Caco-2 (cell line): ENCODE data around the gene PICK1. TPM values are rescaled to one million over a fixed set of nuclear protein-coding genes. Genes with fewer than 3 reads are reported as not detected.

Source experiments
- BruUV-seq: library from RNA; stranded (reverse); fragments of 400-500 nt; replicated peaks from 2 replicates; lab custom pipeline; 2021; lab: Mats Ljungman, UMichigan
- CTCF ChIA-PET: fragments of 300-600 bp; sonication (Branson Sonifier 250); formaldehyde crosslinking; loops from one replicate; lab custom pipeline; 2022; ENCODE audit warnings: antibody characterized with exemption; lab: Charles Lee
- POLR2A ChIA-PET: fragments of 300-600 bp; sonication (Branson Sonifier 250); formaldehyde crosslinking; loops from one replicate; lab custom pipeline; 2022; ENCODE audit warnings: antibody characterized with exemption; lab: Charles Lee
- DNase-seq, 2 experiments: peaks; one replicate each; pipeline versions ENCODE4 v3.0.0 to v3.0.0-alpha.2; 2020 to 2022
- H3K27me3 ChIP-seq: replicated peaks from 2 replicates; pipeline ENCODE4 v1.6.0; 2011; ENCODE audit warnings: low read length; ENCODE audit not compliant: control insufficient read depth, insufficient read depth
- H3K36me3 ChIP-seq: 2 replicates; pipeline ENCODE4 v1.5.1; 2011; ENCODE audit warnings: low read length; ENCODE audit not compliant: control insufficient read depth, insufficient read depth
- H3K4me1 ChIP-seq: fragments of 250-450 bp; sonication (Bioruptor Pico); 2 replicates; pipeline ENCODE4 v1.5.1; 2020; ENCODE audit warnings: mild to moderate bottlenecking
- H3K4me3 ChIP-seq: 2 replicates; pipeline ENCODE4 v1.5.1; 2011; ENCODE audit warnings: low read depth, mild to moderate bottlenecking, control low read depth, low read length
- H3K9me3 ChIP-seq: fragments of 250-450 bp; sonication (Bioruptor Pico); 2 replicates; pipeline ENCODE4 v1.5.1; 2020; ENCODE audit warnings: mild to moderate bottlenecking, moderate library complexity
- H3K27ac Mint-ChIP-seq: one replicate; pipeline ENCODE4 v1.8.0; 2022; ENCODE audit warnings: mixed read lengths; ENCODE audit not compliant: unreplicated experiment
- H3K27me3 Mint-ChIP-seq: one replicate; pipeline ENCODE4 v1.8.0; 2022; ENCODE audit warnings: mixed read lengths; ENCODE audit not compliant: insufficient read depth, unreplicated experiment
- H3K36me3 Mint-ChIP-seq: one replicate; pipeline ENCODE4 v1.8.0; 2022; ENCODE audit warnings: mild to moderate bottlenecking, mixed read lengths; ENCODE audit not compliant: insufficient read depth, unreplicated experiment
- H3K4me1 Mint-ChIP-seq: one replicate; pipeline ENCODE4 v1.8.0; 2022; ENCODE audit warnings: low read depth, mixed read lengths; ENCODE audit not compliant: unreplicated experiment
- H3K4me3 Mint-ChIP-seq: one replicate; pipeline ENCODE4 v1.8.0; 2022; ENCODE audit warnings: mild to moderate bottlenecking, moderate library complexity, mixed read lengths; ENCODE audit not compliant: unreplicated experiment
- H3K9me3 Mint-ChIP-seq: one replicate; pipeline ENCODE4 v1.8.0; 2022; ENCODE audit warnings: mixed read lengths; ENCODE audit not compliant: unreplicated experiment
- CTCF ChIP-seq, 2 experiments: fragments of 200-600 bp in 1 of 2; IDR thresholded peaks; 1 replicate in 1 of 2; 2 replicates in 1 of 2; pipeline versions ENCODE4 v1.5.1 to v1.8.0; 2011 to 2022; ENCODE audit warnings: antibody characterized with exemption in 1 of 2, control low read depth in 1 of 2, inconsistent platforms in 1 of 2, low read depth in 1 of 2, low read length in 1 of 2, mild to moderate bottlenecking in 1 of 2, moderate library complexity in 1 of 2; ENCODE audit not compliant: insufficient read depth in 1 of 2, severe bottlenecking in 1 of 2, unreplicated experiment in 1 of 2
- intact Hi-C: fragments of 100-400 bp; cut with micrococcal nuclease; formaldehyde crosslinking; loops from one replicate; pipeline ENCODE4 v1.10.0; 2022; ENCODE audit not compliant: unreplicated experiment
- total RNA-seq: library from RNA; stranded (reverse); gene quantifications from 2 replicates; pipeline ENCODE4 v1.2.3, GENCODE V29; 2022

The PICK1 gene
- total RNA-seq, 1 experiment from 2014 or later: 41.1 TPM

GRCh38 chr22:38104084-38104483 lies 46.9 kb downstream of the PICK1 start:
- DNase-seq: no peak
- Mint-ChIP-seq H3K27me3 (no peaks in the 10 kb centered on the region), H3K4me1 (peaks cover 9% of the 10 kb centered on the region), H3K4me3 (no peak overlapping the region), H3K36me3 (peaks cover 20% of the 10 kb centered on the region), H3K9me3 (no peaks in the 10 kb centered on the region), H3K27ac (no peak overlapping the region)
- Histone ChIP-seq H3K27me3 (no peaks in the 10 kb centered on the region), H3K36me3 (peaks cover 2% of the 10 kb centered on the region; the same call in 1 of the 2 replicates), H3K4me1 (peaks cover 16% of the 10 kb centered on the region), H3K4me3 (no peak overlapping the region), H3K9me3 (no peaks in the 10 kb centered on the region)
- peak; percentile 17 to 27 for TF ChIP-seq CTCF (IDR thresholded peaks at IDR 0.05; ENCODE audit: insufficient read depth in 1 of 2, low read depth in 1 of 2, low read length in 1 of 2, severe bottlenecking in 1 of 2, unreplicated experiment in 1 of 2)
- intact Hi-C loops: loop anchor here (2.0 kb wide), 1 partner anchor 51 kb away; no protein-coding TSS in a partner anchor
- ChIA-PET POLR2A (no interaction called here), CTCF (interaction anchor here (0.5 to 1.2 kb wide), 5 partner anchors 25 to 300 kb away, joined by 3 to 7 read pairs (median 5); no protein-coding TSS in a partner anchor)
- no TSS peak for BruUV-seq

GRCh38 chr22:38106814-38107578 lies 49.8 kb downstream of the PICK1 start:
- intact Hi-C loops: no loop called here
- peaks cover 22% of the 10 kb centered on the region for H3K4me1 Mint-ChIP-seq

More at GRCh38 chr22:38106814-38107578, 49.8 kb downstream of the PICK1 start:
- no peak for TF ChIP-seq CTCF (IDR thresholded peaks at IDR 0.05; ENCODE audit: insufficient read depth in 1 of 2, low read depth in 1 of 2, low read length in 1 of 2, severe bottlenecking in 1 of 2, unreplicated experiment in 1 of 2)
- Histone ChIP-seq H3K4me3 (no peak overlapping the region), H3K27me3 (no peaks in the 10 kb centered on the region), H3K36me3 (peaks cover 2% of the 10 kb centered on the region; the same call in 1 of the 2 replicates), H3K4me1 (peaks cover 36% of the 10 kb centered on the region), H3K9me3 (no peaks in the 10 kb centered on the region)
- Mint-ChIP-seq H3K27me3 (peaks cover 3% of the 10 kb centered on the region), H3K36me3 (peaks cover 33% of the 10 kb centered on the region), H3K27ac (no peak overlapping the region), H3K4me3 (no peak overlapping the region), H3K9me3 (peaks cover 9% of the 10 kb centered on the region)
- CTCF ChIA-PET: interaction anchor here (1.2 kb wide), 1 partner anchor 55 kb away, joined by 5 read pairs; no protein-coding TSS in a partner anchor
- POLR2A ChIA-PET: no interaction called here
- no TSS peak for BruUV-seq
- no peak for DNase-seq
